ENCODE data around the gene MRPS35.

DNA sequence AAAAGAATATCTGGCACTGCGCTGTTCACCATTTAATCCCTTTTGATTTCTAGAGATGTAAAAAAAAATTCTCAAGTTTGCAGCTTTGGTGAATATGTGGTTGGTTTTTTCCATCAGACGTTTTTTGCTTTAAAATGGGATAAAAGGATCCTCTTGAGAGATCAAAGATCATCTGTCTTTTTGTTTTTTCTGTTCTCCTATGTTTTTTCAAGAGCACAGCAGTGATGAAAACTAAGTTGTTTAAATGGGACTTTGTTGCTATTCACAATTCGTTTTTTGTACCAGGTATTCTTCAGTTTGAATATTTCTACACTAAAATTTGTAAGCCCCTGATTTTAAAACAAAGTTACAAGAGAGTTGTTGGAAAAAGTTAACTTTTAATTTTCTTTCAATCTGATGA is 44.1 kb upstream of the MRPS35 start:
- TF ChIP-seq, protein P1, sequence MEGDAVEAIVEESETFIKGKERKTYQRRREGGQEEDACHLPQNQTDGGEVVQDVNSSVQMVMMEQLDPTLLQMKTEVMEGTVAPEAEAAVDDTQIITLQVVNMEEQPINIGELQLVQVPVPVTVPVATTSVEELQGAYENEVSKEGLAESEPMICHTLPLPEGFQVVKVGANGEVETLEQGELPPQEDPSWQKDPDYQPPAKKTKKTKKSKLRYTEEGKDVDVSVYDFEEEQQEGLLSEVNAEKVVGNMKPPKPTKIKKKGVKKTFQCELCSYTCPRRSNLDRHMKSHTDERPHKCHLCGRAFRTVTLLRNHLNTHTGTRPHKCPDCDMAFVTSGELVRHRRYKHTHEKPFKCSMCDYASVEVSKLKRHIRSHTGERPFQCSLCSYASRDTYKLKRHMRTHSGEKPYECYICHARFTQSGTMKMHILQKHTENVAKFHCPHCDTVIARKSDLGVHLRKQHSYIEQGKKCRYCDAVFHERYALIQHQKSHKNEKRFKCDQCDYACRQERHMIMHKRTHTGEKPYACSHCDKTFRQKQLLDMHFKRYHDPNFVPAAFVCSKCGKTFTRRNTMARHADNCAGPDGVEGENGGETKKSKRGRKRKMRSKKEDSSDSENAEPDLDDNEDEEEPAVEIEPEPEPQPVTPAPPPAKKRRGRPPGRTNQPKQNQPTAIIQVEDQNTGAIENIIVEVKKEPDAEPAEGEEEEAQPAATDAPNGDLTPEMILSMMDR (IDR thresholded peaks at IDR 0.05) = no peak
- no peak for TF ChIP-seq ZFX (IDR thresholded peaks at IDR 0.05; ENCODE audit: borderline replicate concordance)

Measured in 22Rv1 (cell line).